K562 (cell line): ENCODE measurements around the gene LRGUK. TPM values are rescaled to one million over a fixed set of nuclear protein-coding genes. Genes with fewer than 3 reads are reported as not detected.
A peak's percentile ranks its signal among the peaks of the same experiment; 100 is the strongest.

Experiments
- ATAC-seq: fragments of 200-7000 bp; cut with Tn5 transposase; 3 replicates; pipeline ENCODE4 v1.9.1; 2020; ENCODE audit warnings: moderate library complexity
- BruUV-seq: library from RNA; stranded (reverse); fragments of 400-500 nt; replicated peaks from 2 replicates; lab custom pipeline; 2021; lab: Mats Ljungman, UMichigan
- CTCF ChIA-PET: fragments of 300-600 bp; formaldehyde crosslinking; extraction: SDS; loops from one replicate; lab custom pipeline; 2021; ENCODE audit warnings: low intra/inter-chr PET ratio; lab: Yijun Ruan, JAX
- POLR2A ChIA-PET: fragments of 300-600, 350-650 bp; sonication (Branson Sonifier 250); formaldehyde crosslinking; extraction: SDS; loops from one replicate; lab custom pipeline; 2021; ENCODE audit warnings: antibody characterized with exemption, inconsistent platforms; lab: Yijun Ruan, JAX
- DNase-seq, 4 experiments: peaks; one replicate each; pipeline versions ENCODE4 v3.0.0 to v3.0.0-alpha.2; 2011 to 2018; ENCODE audit warnings: low spot score in 3 of 4, mixed read lengths in 3 of 4; ENCODE audit errors: extremely low read depth in 1 of 4
- FAIRE-seq: peaks from 2 replicates; lab custom pipeline; 2011; peaks lifted over from hg19 to GRCh38; lab: Jason Lieb, UNC
- H2AFZ ChIP-seq: 2 replicates; pipeline ENCODE4 v1.6.0; 2011; ENCODE audit warnings: low read depth, low read length, control low read depth, inconsistent platforms
- H3K27ac ChIP-seq: fragments of 200-600 bp; 3 replicates; pipeline ENCODE4 v1.8.0; 2011; ENCODE audit warnings: low read depth, mild to moderate bottlenecking, control low read depth, inconsistent platforms, low read length, moderate library complexity, mixed read lengths; ENCODE audit errors: extremely low read depth
- H3K27me3 ChIP-seq, 2 experiments: fragments of 300-600 bp in 1 of 2; 2 replicates in 1 of 2; 3 replicates in 1 of 2; pipeline versions ENCODE4 v1.6.0 to v1.8.0; 2011; ENCODE audit warnings: inconsistent platforms in 2 of 2, low read length in 2 of 2, mild to moderate bottlenecking in 1 of 2, mixed read lengths in 1 of 2, moderate library complexity in 1 of 2; ENCODE audit not compliant: control insufficient read depth in 2 of 2, insufficient read depth in 2 of 2
- H3K36me3 ChIP-seq: fragments of 300-600 bp; 3 replicates; pipeline ENCODE4 v1.8.0; 2011; ENCODE audit warnings: mild to moderate bottlenecking, low read length, inconsistent platforms; ENCODE audit not compliant: control insufficient read depth, insufficient read depth
- H3K4me1 ChIP-seq, 2 experiments: fragments of 200-600 bp in 1 of 2; replicated peaks in 1 of 2; 2 replicates in 1 of 2; 3 replicates in 1 of 2; pipeline versions ENCODE4 v1.5.1 to v1.8.0; 2011; ENCODE audit warnings: inconsistent platforms in 2 of 2, low read length in 2 of 2, mild to moderate bottlenecking in 1 of 2, mixed read lengths in 1 of 2, moderate library complexity in 1 of 2; ENCODE audit not compliant: control insufficient read depth in 2 of 2, insufficient read depth in 2 of 2
- H3K4me2 ChIP-seq: 2 replicates; pipeline ENCODE4 v1.6.1; 2011; ENCODE audit warnings: low read length, control low read depth, inconsistent platforms, mixed read lengths; ENCODE audit not compliant: insufficient read depth
- H3K4me3 ChIP-seq: fragments of 200-600 bp; sonication (generic), shearing (Covaris generic); 2 replicates; pipeline ENCODE4 v1.5.1; 2016; ENCODE audit warnings: control low read depth, inconsistent platforms
- H3K79me2 ChIP-seq: fragments of 200-600 bp; 3 replicates; pipeline ENCODE4 v1.8.0; 2011; ENCODE audit warnings: low read length, inconsistent platforms; ENCODE audit not compliant: control insufficient read depth, insufficient read depth
- H3K9ac ChIP-seq, 2 experiments: 2 replicates each; pipeline versions ENCODE4 v1.6.0 to v1.6.1; 2011; ENCODE audit warnings: low read depth in 2 of 2, low read length in 2 of 2, control low read depth in 1 of 2, inconsistent platforms in 1 of 2, mild to moderate bottlenecking in 1 of 2, mixed read lengths in 1 of 2; ENCODE audit not compliant: insufficient read depth in 1 of 2
- H3K9me1 ChIP-seq: one replicate; pipeline ENCODE4 v1.6.0; 2011; ENCODE audit warnings: inconsistent platforms, mild to moderate bottlenecking, low read length, moderate library complexity; ENCODE audit not compliant: control insufficient read depth, insufficient read depth
- H3K9me3 ChIP-seq: replicated peaks from 2 replicates; pipeline ENCODE4 v1.5.1; 2011; ENCODE audit warnings: low read depth, low read length, inconsistent platforms; ENCODE audit not compliant: control insufficient read depth, insufficient read depth
- H4K20me1 ChIP-seq: replicated peaks from 2 replicates; pipeline ENCODE4 v1.6.1; 2011; ENCODE audit warnings: low read length, inconsistent platforms, mixed read lengths; ENCODE audit not compliant: control insufficient read depth, insufficient read depth
- BRD4 ChIP-seq: fragments of 200-600 bp; sonication (generic); IDR thresholded peaks from 2 replicates; pipeline ENCODE4 v1.6.1; 2017; ENCODE audit warnings: inconsistent platforms
- ETV1 ChIP-seq: fragments of 450-650 bp; conservative IDR thresholded peaks from 2 replicates; pipeline ENCODE4 v1.6.1; 2016; ENCODE audit warnings: missing genetic modification characterization, control low read depth, low read depth, missing compliant biosample characterization
- MECOM ChIP-seq: fragments of 250-450 bp; sonication (Bioruptor Pico); IDR thresholded peaks from 2 replicates; pipeline ENCODE4 v1.8.0; 2022; ENCODE audit warnings: inconsistent platforms
- SMAD1 ChIP-seq: fragments of 150-350 bp; IDR thresholded peaks from 2 replicates; pipeline ENCODE4 v1.6.1; 2014; ENCODE audit warnings: low read length, low read depth; ENCODE audit not compliant: partially characterized antibody
- SP2 ChIP-seq: IDR thresholded peaks from 2 replicates; pipeline ENCODE4 v1.6.1; 2011; ENCODE audit warnings: mild to moderate bottlenecking, low read depth, low read length, moderate library complexity; ENCODE audit not compliant: poor library complexity, severe bottlenecking; ENCODE audit errors: extremely low read depth
- ZNF134 ChIP-seq: fragments of 250-450 bp; sonication (Bioruptor Pico); conservative IDR thresholded peaks from 2 replicates; pipeline ENCODE4 v1.4.0; 2020
- ZNF395 ChIP-seq: fragments of 200-800 bp; sonication (Bioruptor generic); IDR thresholded peaks from 2 replicates; pipeline ENCODE4 v1.6.1; 2017; ENCODE audit warnings: missing genetic modification characterization, missing compliant biosample characterization
- ZNF512 ChIP-seq: IDR thresholded peaks from 2 replicates; pipeline ENCODE4 v1.6.1; 2016; ENCODE audit warnings: missing genetic modification characterization, missing compliant biosample characterization
- ZNF589 ChIP-seq: fragments of 200-800 bp; sonication (Bioruptor generic); IDR thresholded peaks from 2 replicates; pipeline ENCODE4 v1.6.1; 2016; ENCODE audit warnings: low read depth, missing genetic modification characterization, missing compliant biosample characterization
- in situ Hi-C: fragments of 300-500 bp; cut with MboI; formaldehyde crosslinking; loops from 4 replicates; pipeline ENCODE4 v1.15.0; 2018; ENCODE audit warnings: inconsistent platforms, mixed read lengths
- intact Hi-C: fragments of 100-400 bp; cut with micrococcal nuclease; formaldehyde crosslinking; loops from 2 replicates; pipeline ENCODE4 v1.14.2; 2022
- polyA plus RNA-seq, 8 experiments: library from polyadenylated mRNA; depleted of rRNA in 4 of 8; stranded (reverse) in 5 of 8; unstranded in 3 of 8; fragments of >200 nt; fragmentation: Nextera tagmentation in 2 of 8; fragmentation: Illumina TruSeq in 1 of 8; extraction: Ambion mirVana in 2 of 8; extraction: Trizol in 1 of 8; gene quantifications; 2 replicates each; pipeline versions ENCODE4 v1.2.1 to v1.2.3, GENCODE V29; 2011 to 2014; ENCODE audit warnings: inconsistent platforms in 1 of 8, missing spikeins in 1 of 8
- total RNA-seq, 7 experiments: library from RNA; depleted of rRNA in 6 of 7; stranded (reverse); fragments of >200 nt in 6 of 7; fragmentation: Illumina TruSeq in 2 of 7; extraction: Trizol in 2 of 7; gene quantifications; 2 replicates each; pipeline versions ENCODE4 v1.2.1 to v1.2.3, GENCODE V29; 2011 to 2021; ENCODE audit warnings: low replicate concordance in 1 of 7

LRGUK gene
- total and polyA plus RNA-seq, 9 of the 15 experiments (the other 6 are each of a cell fraction or from before 2014, with no cell fraction given) = 0.04 to 0.33 (median 0.18) TPM

- no peak overlapping the region for H3K4me3 ChIP-seq
- no peak overlapping the region; the same call in 1 of the 2 replicates for H2AFZ ChIP-seq
- H3K27me3 ChIP-seq = no peaks in the 10 kb centered on the region
- H3K36me3 ChIP-seq = no peaks in the 10 kb centered on the region
- intact Hi-C loops (no loop called here), in situ Hi-C loops (no loop called here)
- TF ChIP-seq ZNF512 (tag) (peak; percentile 33; the same call in 1 of the 2 replicates), ZNF134 (CRISPR knock-in tag) (no peak), MECOM (CRISPR knock-in tag) (no peak), SP2 (no peak), ZNF589 (CRISPR knock-in tag) (0 out of 2 replicates have a peak, but pooled peaks have one; percentile 4), SMAD1 (no peak), ZNF395 (CRISPR knock-in tag) (0 out of 2 replicates have a peak, but pooled peaks have one; percentile 2), BRD4 (no peak), ETV1 (tag) (no peak)
- no peak for FAIRE-seq
- no peaks in the 10 kb centered on the region for H3K79me2 ChIP-seq
- H3K27ac ChIP-seq = no peak overlapping the region
- ATAC-seq = no peak
- no peaks in the 10 kb centered on the region for H4K20me1 ChIP-seq
- BruUV-seq = no TSS peak
- CTCF ChIA-PET = no interaction called here
- H3K9me3 ChIP-seq = peaks cover 10% of the 10 kb centered on the region
- H3K9me1 ChIP-seq = no peaks in the 10 kb centered on the region
- H3K4me2 ChIP-seq = no peak overlapping the region
- DNase-seq = no peak
- H3K4me1 ChIP-seq = peaks cover 7 to 31% of the 10 kb centered on the region in 2 experiments; a peak in 4 of 5 replicates
- POLR2A ChIA-PET = interaction anchor here (0.6 to 1.8 kb wide), 2 partner anchors 13 to 461 kb away, joined by 4 to 6 read pairs; no protein-coding TSS in a partner anchor
- H3K9ac ChIP-seq = no peak overlapping the region
Observed at GRCh38 chr7:134085311-134085710, 41.8 kb upstream of the LRGUK start.
